Cardiac septum (tissue), 1 donor: ENCODE data around the gene AKAP13. TPM values are rescaled to one million over a fixed set of nuclear protein-coding genes. Genes with fewer than 3 reads are reported as not detected.

Experiments used
- DNase-seq: peaks from one replicate; pipeline ENCODE4 v3.0.0-alpha.2; 2020; ENCODE audit warnings: low spot score
- intact Hi-C: fragments of 100-400 bp; cut with DNase I; formaldehyde crosslinking; loops from one replicate; pipeline ENCODE4 v1.14.0; 2022
- total RNA-seq: library from RNA; stranded (reverse); fragmentation: NEBNext Ultra II Directional; extraction: Animal tissue kit (Norgen Biotek cat#: 25700); gene quantifications from one replicate; pipeline ENCODE4 v1.2.1, GENCODE V29; 2021
- donor health status: DM: no; HTN: no; CAD: no.

The AKAP13 gene
- total RNA-seq, 1 donor from 2014 or later: 458 TPM

DNA sequence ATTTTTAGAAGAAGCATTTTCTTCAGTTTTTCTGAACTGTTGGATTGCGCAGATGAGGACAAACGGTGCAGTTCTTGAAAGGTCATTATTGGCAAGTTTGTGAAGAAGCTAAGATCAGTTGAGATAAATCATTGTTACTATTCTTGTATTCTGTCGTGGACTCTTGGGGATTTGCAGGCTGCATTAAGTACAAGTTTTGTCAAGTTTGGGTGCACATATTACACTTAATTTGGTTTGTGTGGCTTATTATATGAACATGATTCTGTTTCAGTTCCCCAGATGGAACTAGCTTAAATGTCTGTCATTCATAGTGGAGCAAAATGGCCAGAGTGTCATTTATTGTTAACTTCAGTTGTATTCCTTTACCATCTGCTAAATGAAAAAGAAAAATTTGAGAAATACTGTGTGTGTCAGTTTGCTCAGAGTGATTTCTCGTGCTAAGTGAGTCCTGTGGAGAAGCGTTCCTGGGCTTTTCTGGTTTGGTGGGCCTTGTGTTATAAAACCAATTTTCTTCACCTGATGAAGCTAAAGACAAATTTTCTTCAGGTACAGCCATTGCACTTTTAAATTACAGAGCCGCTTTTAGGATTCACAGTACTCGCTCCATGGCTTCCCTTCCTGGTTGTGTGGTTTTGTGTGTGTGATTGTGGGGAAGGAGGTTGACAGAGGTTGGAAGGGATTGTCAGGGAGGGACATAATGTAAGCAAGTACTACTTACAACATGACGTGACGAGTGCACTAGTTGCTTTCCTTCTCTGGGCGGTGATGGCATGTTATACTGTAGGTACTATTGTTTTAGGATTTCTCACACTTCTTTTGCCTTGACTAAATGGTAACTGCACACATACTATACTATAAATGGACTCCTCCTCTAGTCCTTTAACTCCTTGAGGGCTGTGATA is 1.7 kb downstream of the AKAP13 start:
- no peak for DNase-seq
- intact Hi-C loops: loop anchor here (2.0 to 10.0 kb wide), 2 partner anchors 45 to 113 kb away; no protein-coding TSS in a partner anchor

DNA sequence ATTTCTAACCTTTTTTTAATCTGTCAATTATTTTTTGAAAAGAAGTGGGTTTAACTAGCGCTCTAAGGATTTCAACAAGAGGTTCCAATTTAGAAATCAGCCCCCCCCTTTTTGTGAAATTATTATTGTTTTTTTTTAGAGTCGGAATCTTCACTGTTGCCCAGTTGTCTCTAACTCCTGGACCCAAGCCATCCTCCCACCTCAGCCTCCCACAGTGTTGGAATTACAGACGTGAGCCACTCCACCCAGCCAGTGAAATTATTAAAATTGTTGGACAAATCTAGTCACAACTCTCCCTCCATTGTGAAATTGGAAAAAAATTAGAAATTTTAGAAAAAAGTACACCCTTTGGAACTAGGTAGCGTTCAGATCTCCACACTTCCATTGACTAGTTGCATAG is 2.5 kb downstream of the AKAP13 start:
- intact Hi-C loops: loop anchor here (10.0 kb wide), 1 partner anchor 112 kb away; no protein-coding TSS in a partner anchor
- DNase-seq: no peak

DNA sequence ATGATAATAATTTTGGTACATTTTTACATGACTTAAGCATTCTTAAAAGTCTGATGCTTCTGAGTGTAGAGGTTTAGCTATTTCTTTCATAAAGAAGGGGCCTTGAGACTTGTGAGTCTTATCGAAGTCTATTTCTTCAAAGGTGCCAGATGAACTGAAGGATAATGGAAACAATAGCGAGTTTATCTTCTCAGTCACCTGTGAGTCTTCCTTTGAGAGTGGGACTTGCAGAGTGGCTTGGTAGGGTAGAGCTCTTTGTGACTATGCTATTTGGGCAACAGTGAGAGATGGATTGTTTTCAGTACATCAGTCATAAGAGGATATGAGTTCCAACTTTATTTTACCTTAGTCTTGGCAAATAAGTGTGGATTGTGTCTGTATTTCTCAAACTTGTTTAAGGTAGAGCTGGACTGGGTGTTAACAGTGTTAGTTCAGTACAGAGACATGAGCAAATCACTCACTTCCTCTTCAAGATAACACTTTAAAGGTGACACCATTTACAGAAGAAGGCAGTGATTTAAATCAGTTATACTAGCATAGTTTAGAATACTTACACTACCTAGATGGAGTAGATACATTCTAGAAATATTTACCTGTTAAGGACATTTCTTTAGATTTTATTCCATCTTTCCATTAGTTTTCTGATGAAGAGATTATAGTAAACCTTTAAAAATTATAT is 3.2 kb downstream of the AKAP13 start:
- intact Hi-C loops: loop anchor here (10.0 kb wide), 1 partner anchor 111 kb away; no protein-coding TSS in a partner anchor
- no peak for DNase-seq

DNA sequence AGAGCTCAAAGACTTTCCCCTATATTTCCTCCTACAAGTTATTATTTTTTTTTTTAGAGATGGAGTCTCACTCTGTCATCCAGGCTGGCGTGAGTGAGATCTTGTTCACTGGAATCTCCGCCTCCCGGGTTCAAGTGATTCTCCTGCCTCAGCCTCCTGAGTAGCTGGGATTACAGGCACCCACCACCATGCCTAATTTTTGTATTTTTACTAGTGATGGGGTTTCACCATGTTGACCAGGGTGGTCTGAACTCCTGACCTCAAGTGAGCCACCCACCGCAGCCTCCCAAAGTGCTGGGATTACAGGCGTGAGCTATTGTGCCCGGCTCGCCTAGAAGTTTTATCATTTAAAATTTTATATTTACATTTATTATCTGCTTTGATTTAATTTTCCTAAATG is 5.9 kb downstream of the AKAP13 start:
- no peak for DNase-seq
- intact Hi-C loops: loop anchor here (10.0 kb wide), 1 partner anchor 109 kb away; no protein-coding TSS in a partner anchor

DNA sequence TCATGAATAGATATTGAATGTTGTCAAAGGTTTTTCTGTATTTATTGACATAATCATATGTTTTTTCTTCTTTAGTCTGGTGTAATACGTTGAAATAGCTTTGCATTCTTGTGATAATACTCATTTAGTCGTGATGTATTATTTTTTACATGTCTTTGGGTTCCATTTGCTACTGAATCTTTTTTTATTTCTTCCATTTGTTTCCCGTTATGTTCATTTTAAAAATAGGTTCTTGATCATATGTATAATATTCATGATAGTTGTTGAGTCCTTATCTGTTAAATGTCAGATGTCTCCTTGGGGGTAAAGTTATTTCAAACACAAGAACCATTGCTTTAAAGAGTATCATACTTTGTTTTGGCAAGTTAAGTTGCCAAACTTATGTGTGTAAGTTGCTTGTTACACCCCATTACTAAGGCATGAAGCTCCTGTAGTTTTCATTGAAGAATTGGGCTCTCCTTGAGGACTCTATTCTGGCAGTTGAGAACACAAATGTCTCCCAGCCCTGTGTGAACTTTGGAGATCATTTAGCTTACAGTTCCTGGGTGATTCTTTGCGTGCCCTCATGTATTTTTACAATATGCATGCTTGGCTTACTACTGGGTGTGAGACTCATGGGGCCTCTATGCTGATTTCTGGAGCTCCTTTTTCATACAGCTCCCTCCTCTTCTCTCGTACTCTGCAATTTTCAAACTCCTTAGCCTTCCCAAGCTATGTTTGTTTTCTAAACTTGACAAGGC is 8.3 kb downstream of the AKAP13 start:
- intact Hi-C loops: loop anchor here (10.0 kb wide), 1 partner anchor 106 kb away; no protein-coding TSS in a partner anchor
- DNase-seq: no peak

DNA sequence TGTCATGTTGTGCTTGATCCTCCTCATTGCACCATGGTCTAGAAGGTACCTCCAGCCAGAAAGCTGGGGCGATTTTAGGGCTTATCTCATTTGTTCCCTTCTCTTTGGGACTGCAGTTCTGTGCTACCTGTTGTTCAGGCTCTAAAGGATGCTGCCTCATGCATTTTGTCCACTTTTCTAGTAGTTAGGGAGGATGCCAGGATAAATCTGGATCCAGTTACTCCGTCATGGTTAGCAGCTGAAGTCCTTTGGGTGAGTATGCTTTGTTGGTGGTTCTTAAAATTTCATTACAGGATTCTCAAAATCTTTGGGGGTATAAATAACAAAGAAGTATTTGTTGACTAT is 8.9 kb downstream of the AKAP13 start:
- DNase-seq: no peak
- intact Hi-C loops: loop anchor here (10.0 kb wide), 1 partner anchor 106 kb away; no protein-coding TSS in a partner anchor

DNA sequence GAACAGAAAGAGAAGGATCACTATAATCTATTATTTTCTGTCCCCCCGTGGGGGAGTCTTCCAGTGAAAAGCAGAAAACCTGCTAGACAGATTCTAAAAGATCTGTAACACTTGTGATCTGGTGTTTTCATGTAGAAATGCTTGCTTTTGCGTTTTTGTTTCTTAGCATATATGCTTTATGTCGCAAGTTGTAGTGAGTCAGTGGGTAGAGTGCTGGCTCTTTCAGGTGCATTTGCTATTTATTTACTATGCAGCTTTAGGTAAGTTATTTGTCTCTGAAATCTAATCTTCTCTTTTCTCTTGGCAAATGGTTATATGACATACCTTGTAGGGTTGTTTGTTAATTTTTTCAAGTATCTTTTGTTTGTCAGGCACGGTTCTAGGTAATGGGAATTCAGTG is 9.4 kb downstream of the AKAP13 start:
- intact Hi-C loops: loop anchor here (10.0 kb wide), 1 partner anchor 105 kb away; no protein-coding TSS in a partner anchor
- no peak for DNase-seq

DNA sequence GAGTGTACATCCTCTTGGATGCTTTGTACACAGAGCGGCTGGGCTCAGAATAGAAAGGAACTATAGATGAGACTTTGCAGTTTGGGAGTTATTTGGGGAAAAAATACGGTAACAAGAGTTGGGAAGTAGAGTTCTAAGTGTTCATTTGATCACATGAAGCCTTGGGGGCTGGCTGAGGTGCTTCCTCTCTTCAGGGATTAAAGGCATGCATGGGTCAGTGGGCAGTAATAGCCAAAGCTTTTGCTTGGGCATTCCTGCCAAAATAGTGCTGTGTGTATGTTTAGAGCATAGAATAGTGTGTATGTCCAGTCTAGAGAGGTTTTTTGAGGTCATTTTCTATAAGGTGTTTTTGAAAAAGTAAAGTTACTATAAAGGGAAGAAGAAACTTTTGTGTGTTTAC is 12.8 kb downstream of the AKAP13 start:
- intact Hi-C loops: no loop called here
- no peak for DNase-seq

DNA sequence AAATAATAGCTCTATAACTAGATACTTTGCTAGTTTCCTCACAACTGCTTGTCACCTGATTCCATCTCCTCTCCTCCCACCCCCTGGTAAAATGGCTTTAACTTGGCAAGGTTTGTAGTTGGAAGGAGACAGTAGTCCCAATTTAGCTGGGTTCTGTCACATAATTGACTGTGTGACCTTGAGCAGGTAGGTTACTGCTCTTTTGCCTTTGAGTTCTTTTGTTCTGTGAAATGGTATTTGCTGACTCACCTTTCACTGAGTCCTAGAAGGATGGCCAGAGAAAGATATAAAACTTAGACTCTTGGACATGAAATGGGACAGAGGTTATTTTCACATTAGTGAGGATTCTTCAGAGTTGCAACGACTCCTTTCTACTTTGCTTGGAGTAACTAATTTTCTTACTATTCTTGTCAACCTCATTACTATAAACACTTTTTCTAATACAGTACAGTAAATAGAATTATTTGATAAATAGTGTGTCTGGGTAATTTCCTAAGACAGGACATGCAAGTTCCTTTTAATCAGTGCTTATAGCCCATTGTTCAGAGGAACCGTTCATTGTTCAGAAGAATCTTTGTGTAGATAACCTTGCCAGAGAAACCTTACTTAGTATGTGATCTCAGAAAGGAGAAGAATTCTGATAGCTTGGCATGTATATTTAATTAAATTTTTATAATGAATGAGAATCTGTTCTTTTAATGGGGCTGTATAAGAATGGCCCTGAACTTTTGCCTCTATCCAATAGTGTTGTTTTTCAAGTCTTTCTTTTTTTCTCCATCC is 14.3 kb downstream of the AKAP13 start:
- no peak for DNase-seq
- intact Hi-C loops: no loop called here

DNA sequence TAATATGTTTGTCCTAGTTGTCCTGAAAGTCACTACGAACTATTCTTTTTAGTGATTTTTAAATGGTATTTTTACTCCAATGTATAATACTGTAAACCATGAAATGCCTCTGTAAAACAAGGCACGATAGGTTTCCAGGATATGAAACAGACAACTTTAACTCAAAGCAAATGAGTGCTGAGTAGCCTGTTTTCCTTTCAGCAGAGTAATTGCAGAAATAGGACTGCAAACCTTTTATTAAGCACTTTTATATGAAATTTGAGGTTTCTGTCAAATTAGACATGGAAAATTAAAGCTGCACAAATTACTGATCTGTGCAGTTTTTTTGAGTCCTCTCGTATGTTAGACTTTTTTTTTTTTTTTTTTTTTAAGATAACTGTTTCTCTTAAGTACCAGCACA is 16.2 kb downstream of the AKAP13 start:
- intact Hi-C loops: no loop called here
- DNase-seq: no peak

DNA sequence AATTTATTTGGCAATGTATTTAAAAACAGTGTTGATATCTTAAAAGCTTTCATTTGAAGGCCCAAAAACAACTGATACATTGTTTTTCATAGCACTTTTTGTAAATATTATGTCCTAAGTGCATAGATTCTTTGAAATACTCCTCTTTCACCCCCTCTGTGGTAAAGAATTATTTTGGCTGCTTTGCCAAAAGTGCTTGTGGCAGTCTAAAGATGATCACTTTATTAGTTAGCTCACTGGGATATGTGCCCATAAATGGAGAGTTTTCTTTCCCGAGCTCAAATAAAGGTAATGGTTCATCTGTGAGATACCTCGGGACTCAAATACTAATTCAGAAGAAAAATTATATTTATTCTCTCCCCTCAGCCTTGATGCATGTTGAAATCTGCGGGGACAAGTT is 16.7 kb downstream of the AKAP13 start:
- no peak for DNase-seq
- intact Hi-C loops: no loop called here

DNA sequence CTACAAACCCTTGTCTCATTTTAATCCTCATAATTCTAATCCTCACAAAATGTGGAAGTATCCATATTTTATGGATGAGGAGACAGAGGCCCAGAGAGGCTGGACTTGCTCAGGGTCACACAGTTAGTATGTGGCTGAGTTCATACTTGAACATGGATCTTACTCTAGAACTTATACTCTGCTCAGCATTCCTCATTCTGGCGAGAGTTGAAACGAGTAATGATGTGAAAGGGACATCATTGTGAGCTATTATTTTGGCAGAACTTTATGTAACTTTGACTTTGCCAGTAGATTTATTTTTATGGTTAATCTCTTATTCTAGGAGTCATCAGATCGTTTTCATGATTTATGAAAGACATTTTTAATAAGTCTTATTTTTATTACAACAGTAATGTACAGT is 17.5 kb downstream of the AKAP13 start:
- no peak for DNase-seq

DNA sequence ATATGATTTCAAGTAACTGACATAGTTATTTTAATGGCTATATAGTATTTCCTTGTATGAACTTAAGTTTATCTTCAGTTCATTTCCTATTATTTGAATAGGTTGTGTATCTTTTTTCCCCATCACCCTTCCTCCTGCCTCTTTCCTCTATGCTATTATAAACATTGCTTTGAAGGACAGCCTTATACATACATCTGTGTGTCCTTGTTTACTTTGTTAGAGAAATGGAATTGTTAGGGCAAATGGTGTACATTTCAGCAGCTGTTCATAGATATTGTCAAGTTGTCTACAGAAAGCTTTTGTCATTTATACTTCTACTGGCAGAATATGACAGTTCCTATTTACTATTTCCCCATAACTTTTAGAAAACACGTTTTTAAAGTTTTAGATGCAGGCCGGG is 18.4 kb downstream of the AKAP13 start:
- intact Hi-C loops: no loop called here
- DNase-seq: no peak

More for the DNA sequence above, 17.5 kb downstream of the AKAP13 start:
- intact Hi-C loops: no loop called here

DNA sequence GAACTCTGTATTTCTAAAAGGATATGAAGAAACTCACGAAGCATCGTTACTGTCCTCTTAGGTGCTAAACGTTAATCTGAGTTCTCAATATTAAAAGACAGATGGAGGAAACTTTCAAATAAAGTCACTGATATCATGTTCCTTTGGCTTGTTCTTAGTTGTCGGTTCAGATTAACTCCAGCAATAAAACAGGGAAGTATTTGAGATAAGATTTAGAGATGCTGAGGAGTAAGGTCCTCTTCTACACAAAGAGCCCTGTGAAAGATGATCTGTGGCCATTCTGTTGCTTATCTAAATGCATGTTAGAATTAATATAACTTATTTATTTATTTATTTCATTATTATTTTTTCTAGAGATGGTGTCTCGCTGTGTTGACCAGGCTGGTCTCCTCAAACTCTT is 19.2 kb downstream of the AKAP13 start:
- no peak for DNase-seq
- intact Hi-C loops: loop anchor here (5.0 kb wide), 1 partner anchor 53 kb away; no protein-coding TSS in a partner anchor

DNA sequence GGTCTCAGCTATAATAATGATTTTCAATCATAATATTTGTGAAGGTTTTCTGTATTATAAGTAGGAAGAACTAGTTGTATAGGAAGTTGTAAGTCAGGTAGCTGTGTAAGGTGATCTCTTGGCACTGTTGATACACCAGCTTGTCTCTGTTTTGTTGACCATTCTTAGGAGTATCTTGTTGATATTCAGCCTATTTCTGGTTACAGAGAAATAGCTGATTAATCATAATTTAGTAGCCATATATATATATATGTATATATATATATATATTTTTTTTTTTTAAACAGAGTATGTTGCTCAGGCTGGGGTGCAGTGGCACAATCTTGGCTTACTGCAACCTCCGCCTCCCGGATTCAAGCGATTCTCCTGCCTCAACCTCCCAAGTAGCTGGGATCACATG is 20.2 kb downstream of the AKAP13 start:
- intact Hi-C loops: loop anchor here (5.0 kb wide), 1 partner anchor 52 kb away; no protein-coding TSS in a partner anchor
- DNase-seq: no peak

DNA sequence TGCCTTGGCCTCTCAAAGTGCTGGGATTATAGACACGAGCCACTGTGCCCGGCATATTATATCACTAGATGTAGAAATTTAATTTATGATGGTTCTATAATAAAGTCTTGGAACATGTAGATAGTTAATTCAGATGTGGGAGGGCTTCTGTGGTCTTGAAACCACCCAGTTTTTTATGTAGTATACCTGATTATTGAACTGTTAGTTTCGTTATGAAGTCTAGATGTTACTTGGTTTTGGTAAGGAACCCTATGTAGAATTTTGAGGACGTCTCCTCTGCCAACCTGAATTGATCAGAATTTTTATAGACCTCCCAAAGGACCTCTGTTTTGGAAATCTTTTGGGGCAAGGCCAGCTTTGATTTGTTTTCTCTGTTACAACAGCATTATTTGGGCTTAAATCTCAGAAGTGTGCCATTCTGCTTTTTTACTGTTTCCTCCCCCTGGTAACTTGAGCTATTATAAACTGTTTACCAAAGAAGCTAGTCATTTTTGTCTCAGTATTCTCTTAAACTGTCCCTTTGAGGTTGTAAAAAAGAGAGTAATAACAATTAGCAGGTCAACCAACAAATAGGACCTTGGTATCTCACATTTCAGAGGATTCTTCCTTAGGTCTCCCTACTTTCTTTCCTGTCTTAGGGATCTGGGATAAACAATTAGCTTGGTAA is 20.8 kb downstream of the AKAP13 start:
- intact Hi-C loops: loop anchor here (5.0 kb wide), 1 partner anchor 51 kb away; no protein-coding TSS in a partner anchor

DNA sequence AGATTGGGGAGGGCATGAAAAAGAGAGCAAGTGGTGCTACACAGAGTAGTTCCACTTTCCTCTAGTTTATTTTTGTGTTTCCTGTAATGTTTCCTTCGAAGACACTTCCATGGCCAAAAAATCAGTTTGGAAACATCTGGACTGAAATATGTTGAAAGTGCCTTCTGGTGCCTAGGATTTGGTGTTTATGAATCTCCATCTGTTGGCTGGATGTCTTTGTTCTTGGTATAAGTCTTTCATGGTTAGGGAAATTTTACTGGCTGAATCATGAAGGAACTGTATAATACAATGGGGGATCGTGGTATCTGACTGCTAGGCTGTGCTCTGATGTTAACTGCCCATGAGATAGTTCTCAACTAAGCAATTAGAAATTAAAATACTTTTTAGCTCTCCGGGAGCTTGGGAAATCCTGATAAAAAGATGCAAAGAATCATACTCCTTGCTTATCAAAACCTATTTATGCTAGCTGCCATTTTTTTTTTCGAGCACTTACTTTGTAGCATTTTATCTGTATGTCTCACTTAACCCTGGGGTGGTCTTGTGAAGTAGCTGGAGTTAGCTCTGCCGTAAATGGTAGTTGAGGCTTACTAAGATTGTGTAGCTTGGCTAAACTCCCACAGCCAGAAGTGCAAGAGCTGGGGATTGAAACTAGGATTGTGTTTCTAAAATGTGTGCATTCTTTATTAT is 21.9 kb downstream of the AKAP13 start:
- intact Hi-C loops: loop anchor here (5.0 kb wide), 1 partner anchor 50 kb away; no protein-coding TSS in a partner anchor
- no peak for DNase-seq

More for the DNA sequence above, 20.8 kb downstream of the AKAP13 start:
- DNase-seq: no peak

DNA sequence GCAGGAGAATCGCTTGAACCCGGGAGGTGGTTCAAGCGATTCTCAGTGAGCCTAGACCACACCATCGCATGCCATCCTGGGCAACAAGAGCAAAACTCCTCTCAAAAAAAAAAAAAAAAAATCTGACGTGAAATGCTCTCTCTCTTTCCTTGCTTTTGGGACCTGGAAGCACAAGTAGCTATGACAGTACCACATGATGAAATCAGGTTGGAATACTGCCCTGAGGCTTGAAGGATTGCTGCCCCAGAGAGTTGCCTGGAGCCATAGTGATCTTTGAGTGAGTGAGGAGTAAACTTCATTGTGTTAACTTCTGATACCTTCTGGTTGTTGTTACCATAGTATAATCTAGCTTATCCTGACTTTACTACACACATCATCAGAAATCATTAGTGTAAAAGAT is 23.3 kb downstream of the AKAP13 start:
- intact Hi-C loops: loop anchor here (5.0 kb wide), 1 partner anchor 49 kb away; no protein-coding TSS in a partner anchor
- no peak for DNase-seq
